GM12801 (cell line): ENCODE measurements around the gene NHS.

ENCODE experiments used
- CTCF ChIP-seq: IDR thresholded peaks from one replicate; pipeline ENCODE4 v1.5.1; 2011; ENCODE audit warnings: control low read depth; ENCODE audit not compliant: insufficient read length; ENCODE audit errors: extremely low read depth

NHS gene

GRCh38 chrX:17725181-17725580, 350.2 kb downstream of the NHS start:
- no peak for TF ChIP-seq CTCF

- TF ChIP-seq CTCF = no peak
Measured at GRCh38 chrX:17732138-17732783, 357.3 kb downstream of the NHS start.

- TF ChIP-seq CTCF = no peak
Measured at GRCh38 chrX:17735406-17735805, 360.4 kb downstream of the NHS start.

GRCh38 chrX:17736478-17736855, 361.5 kb downstream of the NHS start:
- no peak for TF ChIP-seq CTCF

GRCh38 chrX:17736856-17737709, 362.1 kb downstream of the NHS start, which contains the start of gene SCML1:
Gene SCML1, plus strand, starts transcription at chrX:17737493. Its CDS starts 6,694 bp downstream, at chrX:17744187.
- TF ChIP-seq CTCF = no peak

GRCh38 chrX:17737710-17737985, 362.6 kb downstream of the NHS start:
- TF ChIP-seq CTCF = no peak

- no peak for TF ChIP-seq CTCF
Measured at GRCh38 chrX:17737986-17738713, 363.1 kb downstream of the NHS start.
